H9 (cell line): Measurements from ENCODE around the gene NPNT. TPM values are rescaled to one million over a fixed set of nuclear protein-coding genes. Genes with fewer than 3 reads are reported as not detected.

Experiments used
- DNase-seq: peaks from one replicate; pipeline ENCODE4 v3.0.0-alpha.2; 2017
- H2AFZ ChIP-seq: one replicate; pipeline ENCODE4 v1.6.1; 2013; ENCODE audit warnings: mild to moderate bottlenecking, low read length, control low read depth, moderate library complexity
- H2AK5ac ChIP-seq: 2 replicates; pipeline ENCODE4 v1.6.1; 2013; ENCODE audit warnings: low read length, control low read depth, mixed read lengths; ENCODE audit not compliant: insufficient read length
- H2BK120ac ChIP-seq: one replicate; pipeline ENCODE4 v1.6.1; 2013; ENCODE audit warnings: low read depth, mild to moderate bottlenecking, low read length, control low read depth, inconsistent platforms; ENCODE audit not compliant: poor library complexity, severe bottlenecking
- H2BK12ac ChIP-seq: 2 replicates; pipeline ENCODE4 v1.6.1; 2013; ENCODE audit warnings: low read length, control low read depth, mixed read lengths, low read depth; ENCODE audit not compliant: insufficient read length
- H2BK15ac ChIP-seq: 2 replicates; pipeline ENCODE4 v1.6.1; 2013; ENCODE audit warnings: low read depth, low read length, control low read depth
- H2BK20ac ChIP-seq: one replicate; pipeline ENCODE4 v1.6.1; 2013; ENCODE audit warnings: low read depth, mild to moderate bottlenecking, low read length, control low read depth, inconsistent platforms; ENCODE audit not compliant: poor library complexity, severe bottlenecking
- H2BK5ac ChIP-seq: 2 replicates; pipeline ENCODE4 v1.6.1; 2013; ENCODE audit warnings: low read length, control low read depth, mixed read lengths; ENCODE audit not compliant: insufficient read length
- H3K14ac ChIP-seq: 2 replicates; pipeline ENCODE4 v1.6.1; 2013; ENCODE audit warnings: low read length, control low read depth; ENCODE audit not compliant: insufficient read depth
- H3K18ac ChIP-seq: 2 replicates; pipeline ENCODE4 v1.6.1; 2013; ENCODE audit warnings: low read depth, mild to moderate bottlenecking, mixed read lengths, low read length, control low read depth; ENCODE audit not compliant: insufficient read length
- H3K23ac ChIP-seq: 2 replicates; pipeline ENCODE4 v1.6.1; 2013; ENCODE audit warnings: low read length, control low read depth, mixed read lengths, low read depth; ENCODE audit not compliant: insufficient read length
- H3K23me2 ChIP-seq: 2 replicates; pipeline ENCODE4 v1.6.1; 2013; ENCODE audit warnings: low read depth, mild to moderate bottlenecking, mixed read lengths, low read length, control low read depth; ENCODE audit not compliant: insufficient read length, poor library complexity, severe bottlenecking
- H3K27ac ChIP-seq: 2 replicates; pipeline ENCODE4 v1.5.1; 2013; ENCODE audit warnings: low read length, control low read depth, mixed read lengths, low read depth; ENCODE audit not compliant: insufficient read length
- H3K27me3 ChIP-seq: 2 replicates; pipeline ENCODE4 v1.6.1; 2013; ENCODE audit warnings: low read length, control low read depth, inconsistent platforms; ENCODE audit not compliant: insufficient read depth
- H3K4ac ChIP-seq: 2 replicates; pipeline ENCODE4 v1.6.1; 2013; ENCODE audit warnings: low read depth, mild to moderate bottlenecking, control low read depth, inconsistent platforms, low read length, moderate library complexity
- H3K4me1 ChIP-seq: 2 replicates; pipeline ENCODE4 v1.6.1; 2013; ENCODE audit warnings: low read length, control low read depth, inconsistent platforms; ENCODE audit not compliant: insufficient read depth
- H3K4me2 ChIP-seq: 2 replicates; pipeline ENCODE4 v1.6.1; 2013; ENCODE audit warnings: low read length, control low read depth, mixed read lengths; ENCODE audit not compliant: insufficient read length, insufficient read depth
- H3K56ac ChIP-seq: 2 replicates; pipeline ENCODE4 v1.6.1; 2013; ENCODE audit warnings: low read depth, mild to moderate bottlenecking, mixed read lengths, low read length, control low read depth; ENCODE audit not compliant: insufficient read length
- H3K79me1 ChIP-seq: 2 replicates; pipeline ENCODE4 v1.6.1; 2013; ENCODE audit warnings: low read depth, mild to moderate bottlenecking, moderate library complexity, low read length, control low read depth, inconsistent platforms; ENCODE audit not compliant: insufficient read depth, poor library complexity, severe bottlenecking
- H3K79me2 ChIP-seq: 2 replicates; pipeline ENCODE4 v1.6.1; 2013; ENCODE audit warnings: low read length, control low read depth, inconsistent platforms; ENCODE audit not compliant: insufficient read depth
- H3K9ac ChIP-seq: 2 replicates; pipeline ENCODE4 v1.6.1; 2013; ENCODE audit warnings: low read length, control low read depth, mixed read lengths; ENCODE audit not compliant: insufficient read length; ENCODE audit errors: extremely low read depth
- H3K9me3 ChIP-seq: one replicate; pipeline ENCODE4 v1.6.1; 2013; ENCODE audit warnings: low read depth, low read length, inconsistent platforms; ENCODE audit not compliant: control insufficient read depth
- H3T11ph ChIP-seq: one replicate; pipeline ENCODE4 v1.6.1; 2013; ENCODE audit warnings: mild to moderate bottlenecking, low read length, control low read depth, inconsistent platforms
- H4K20me1 ChIP-seq: one replicate; pipeline ENCODE4 v1.6.1; 2013; ENCODE audit not compliant: control insufficient read depth, insufficient read length, insufficient read depth
- H4K5ac ChIP-seq: 2 replicates; pipeline ENCODE4 v1.6.1; 2013; ENCODE audit warnings: low read depth, mild to moderate bottlenecking, mixed read lengths, low read length, control low read depth; ENCODE audit not compliant: insufficient read length
- H4K8ac ChIP-seq: replicated peaks from 2 replicates; pipeline ENCODE4 v1.6.1; 2013; ENCODE audit warnings: low read length, control low read depth, mixed read lengths, low read depth; ENCODE audit not compliant: insufficient read length
- H4K91ac ChIP-seq: 2 replicates; pipeline ENCODE4 v1.6.1; 2013; ENCODE audit warnings: low read depth, mild to moderate bottlenecking, moderate library complexity, mixed read lengths, low read length, control low read depth; ENCODE audit not compliant: insufficient read length
- H3K27ac Mint-ChIP-seq, 3 experiments: 2 replicates in 2 of 3; 3 replicates in 1 of 3; pipeline ENCODE4 v1.8.0; 2020 to 2021; ENCODE audit warnings: mixed read lengths in 3 of 3, mild to moderate bottlenecking in 1 of 3, moderate library complexity in 1 of 3
- H3K27me3 Mint-ChIP-seq: 2 replicates; pipeline ENCODE4 v1.8.0; 2021; ENCODE audit warnings: low read depth, mild to moderate bottlenecking, moderate library complexity, mixed read lengths
- H3K36me3 Mint-ChIP-seq, 3 experiments: 2 replicates in 2 of 3; 3 replicates in 1 of 3; pipeline ENCODE4 v1.8.0; 2020 to 2021; ENCODE audit warnings: low read depth in 3 of 3, mixed read lengths in 3 of 3; ENCODE audit not compliant: insufficient read depth in 1 of 3
- H3K4me1 Mint-ChIP-seq, 2 experiments: 2 replicates each; pipeline ENCODE4 v1.8.0; 2020; ENCODE audit warnings: mixed read lengths in 2 of 2
- H3K4me3 Mint-ChIP-seq, 2 experiments: 2 replicates in 1 of 2; 3 replicates in 1 of 2; pipeline ENCODE4 v1.8.0; 2020 to 2021; ENCODE audit warnings: mild to moderate bottlenecking in 2 of 2, mixed read lengths in 2 of 2, moderate library complexity in 1 of 2
- H3K9me3 Mint-ChIP-seq, 2 experiments: 2 replicates in 1 of 2; 3 replicates in 1 of 2; pipeline ENCODE4 v1.8.0; 2020; ENCODE audit warnings: mild to moderate bottlenecking in 2 of 2, mixed read lengths in 2 of 2, moderate library complexity in 1 of 2
- CTCF ChIP-seq: fragments of 200-600 bp; sonication (generic); conservative IDR thresholded peaks from 3 replicates; pipeline ENCODE4 v1.8.0; 2021; ENCODE audit warnings: antibody characterized with exemption, mild to moderate bottlenecking
- WGBS: extraction: QIAGEN DNeasy Blood & Tissue Kit; methylation state at CpG from one replicate; pipeline ENCODE4 v1.1.7; 2013; ENCODE audit warnings: missing lambda C conversion rate, low lambda C conversion rate, mixed read lengths; ENCODE audit not compliant: insufficient read length; ENCODE audit errors: extremely low coverage; 5-methylcytosine and 5-hydroxymethylcytosine counted together
- total RNA-seq: library from RNA; stranded (reverse); gene quantifications from 2 replicates; pipeline ENCODE4 v1.2.1, GENCODE V29; 2021

The NPNT gene
- total RNA-seq, 1 experiment from 2014 or later = 0.37 TPM

- H3K23me2 ChIP-seq = no peaks in the 10 kb centered on the region
- H3T11ph ChIP-seq = no peak overlapping the region
- no peak overlapping the region for H4K5ac ChIP-seq
- no peak overlapping the region for H2BK12ac ChIP-seq
- H2AFZ ChIP-seq = no peak overlapping the region
- Mint-ChIP-seq H3K4me1 (no peaks in the 10 kb centered on the region), H3K36me3 (peaks cover 33 to 69% (median 42%) of the 10 kb centered on the region in 3 experiments), H3K27me3 (peaks cover 10% of the 10 kb centered on the region), H3K27ac (no peak overlapping the region), H3K4me3 (no peak overlapping the region), H3K9me3 (peaks cover 50 to 59% of the 10 kb centered on the region in 2 experiments)
- no peak overlapping the region for H3K56ac ChIP-seq
- no peak for DNase-seq
- H3K23ac ChIP-seq = no peak overlapping the region
- H4K20me1 ChIP-seq = no peaks in the 10 kb centered on the region
- no peak overlapping the region for H2BK120ac ChIP-seq
- H3K27ac ChIP-seq = no peak overlapping the region
- H2BK20ac ChIP-seq = no peak overlapping the region
- H3K27me3 ChIP-seq = no peaks in the 10 kb centered on the region
- no peak overlapping the region for H3K4ac ChIP-seq
- H3K9me3 ChIP-seq = peaks cover 4% of the 10 kb centered on the region
- H3K79me2 ChIP-seq = no peaks in the 10 kb centered on the region
- no CpG with 5 or more reads among the region's 1 CpG for WGBS
- H2BK15ac ChIP-seq = no peak overlapping the region
- no peak overlapping the region for H2AK5ac ChIP-seq
- no peak overlapping the region for H2BK5ac ChIP-seq
- no peak overlapping the region for H3K18ac ChIP-seq
- no peak overlapping the region for H3K14ac ChIP-seq
- no peak for TF ChIP-seq CTCF
- no peak overlapping the region for H3K4me2 ChIP-seq
- no peak overlapping the region for H4K91ac ChIP-seq
- H3K9ac ChIP-seq = no peak overlapping the region
- H4K8ac ChIP-seq = no peak overlapping the region
- no peaks in the 10 kb centered on the region for H3K79me1 ChIP-seq
- H3K4me1 ChIP-seq = no peaks in the 10 kb centered on the region
These were observed 36.0 kb upstream of the NPNT start for GRCh38 chr4:105859233-105859632.
